ENCODE data around the gene RNF157.

- TF ChIP-seq, protein P1, sequence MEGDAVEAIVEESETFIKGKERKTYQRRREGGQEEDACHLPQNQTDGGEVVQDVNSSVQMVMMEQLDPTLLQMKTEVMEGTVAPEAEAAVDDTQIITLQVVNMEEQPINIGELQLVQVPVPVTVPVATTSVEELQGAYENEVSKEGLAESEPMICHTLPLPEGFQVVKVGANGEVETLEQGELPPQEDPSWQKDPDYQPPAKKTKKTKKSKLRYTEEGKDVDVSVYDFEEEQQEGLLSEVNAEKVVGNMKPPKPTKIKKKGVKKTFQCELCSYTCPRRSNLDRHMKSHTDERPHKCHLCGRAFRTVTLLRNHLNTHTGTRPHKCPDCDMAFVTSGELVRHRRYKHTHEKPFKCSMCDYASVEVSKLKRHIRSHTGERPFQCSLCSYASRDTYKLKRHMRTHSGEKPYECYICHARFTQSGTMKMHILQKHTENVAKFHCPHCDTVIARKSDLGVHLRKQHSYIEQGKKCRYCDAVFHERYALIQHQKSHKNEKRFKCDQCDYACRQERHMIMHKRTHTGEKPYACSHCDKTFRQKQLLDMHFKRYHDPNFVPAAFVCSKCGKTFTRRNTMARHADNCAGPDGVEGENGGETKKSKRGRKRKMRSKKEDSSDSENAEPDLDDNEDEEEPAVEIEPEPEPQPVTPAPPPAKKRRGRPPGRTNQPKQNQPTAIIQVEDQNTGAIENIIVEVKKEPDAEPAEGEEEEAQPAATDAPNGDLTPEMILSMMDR (IDR thresholded peaks at IDR 0.05) = no peak
- no peak for TF ChIP-seq POLR2A (IDR thresholded peaks at IDR 0.05)
Measured at GRCh38 chr17:76188213-76189016, 51.9 kb downstream of the RNF157 start.

Measured in adrenal gland (tissue), 5 donors.